Adipocyte (in vitro differentiated cells): ENCODE results near the gene ABCB8.
A peak's percentile ranks its signal among the peaks of the same experiment; 100 is the strongest.

ENCODE experiments used
- DNase-seq: peaks from one replicate; pipeline ENCODE4 v3.0.0-alpha.2; 2015; ENCODE audit warnings: low read depth
- H3K27me3 ChIP-seq: replicated peaks from 2 replicates; pipeline ENCODE4 v1.7.0; 2013; ENCODE audit warnings: mild to moderate bottlenecking, low read length, moderate library complexity; ENCODE audit not compliant: control insufficient read depth, insufficient read depth
- H3K36me3 ChIP-seq: 2 replicates; pipeline ENCODE4 v1.7.0; 2013; ENCODE audit warnings: low read length, mild to moderate bottlenecking, moderate library complexity; ENCODE audit not compliant: control insufficient read depth, insufficient read depth, severe bottlenecking
- H3K4me1 ChIP-seq: 2 replicates; pipeline ENCODE4 v1.7.0; 2013; ENCODE audit warnings: mild to moderate bottlenecking, low read length, moderate library complexity; ENCODE audit not compliant: control insufficient read depth, insufficient read depth
- H3K4me3 ChIP-seq: 2 replicates; pipeline ENCODE4 v1.7.0; 2013; ENCODE audit warnings: mild to moderate bottlenecking, low read length, moderate library complexity
- H3K9ac ChIP-seq: 2 replicates; pipeline ENCODE4 v1.7.0; 2013; ENCODE audit warnings: mild to moderate bottlenecking, low read length, moderate library complexity
- H3K9me3 ChIP-seq: 2 replicates; pipeline ENCODE4 v1.7.0; 2013; ENCODE audit warnings: mild to moderate bottlenecking, low read length, moderate library complexity; ENCODE audit not compliant: control insufficient read depth

Gene ABCB8

GRCh38 chr7:151028131-151028947 lies at the start of gene ABCB8:
Gene ABCB8 (plus strand): TSS chr7:151028450. CDS start chr7:151028516, 66 bp downstream.
- peak; percentile 99 for DNase-seq
- Histone ChIP-seq H3K9me3 (no peaks in the 10 kb centered on the region), H3K27me3 (peaks cover 12% of the 10 kb centered on the region), H3K9ac (peak within 1 kb of the TSS; percentile 89), H3K36me3 (no peaks in the 10 kb centered on the region), H3K4me3 (peak within 1 kb of the TSS; percentile 91), H3K4me1 (peaks cover 10% of the 10 kb centered on the region)

DNA sequence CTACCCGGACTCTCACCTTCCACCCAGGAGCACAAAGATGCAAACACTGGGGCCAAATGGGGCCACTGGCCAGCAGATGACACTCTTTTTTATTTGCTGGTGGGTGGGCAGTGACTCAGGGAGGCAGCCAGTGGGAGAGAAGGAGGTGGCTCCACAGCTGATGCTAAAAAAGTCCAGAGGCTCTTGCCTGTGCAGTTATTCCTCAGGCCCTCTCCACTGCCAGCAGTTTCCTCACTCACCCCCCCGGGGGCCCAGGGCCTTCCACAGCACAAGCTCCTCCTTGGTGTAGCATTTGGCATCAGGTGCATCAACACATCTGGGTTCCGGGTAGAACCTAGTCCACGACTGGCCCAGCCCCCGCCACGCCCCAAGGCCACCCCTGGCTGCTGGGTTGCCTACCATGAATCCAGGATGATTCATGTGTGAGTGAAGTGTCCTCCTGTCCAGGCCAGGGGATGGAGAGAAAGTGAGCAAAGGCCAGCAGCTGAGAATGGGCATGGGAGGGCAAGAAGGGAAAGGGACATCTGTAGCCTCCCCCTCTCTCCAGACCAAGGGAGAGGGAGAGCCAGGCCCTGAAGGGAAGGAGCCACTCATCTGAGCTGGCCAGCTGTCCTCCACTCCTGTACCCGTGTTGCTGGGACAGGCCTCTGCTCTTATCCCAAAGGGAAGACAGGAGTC lies 48.4 kb upstream of the ABCB8 start:
- Histone ChIP-seq H3K36me3 (no peaks in the 10 kb centered on the region), H3K9me3 (no peaks in the 10 kb centered on the region), H3K9ac (no peak overlapping the region), H3K27me3 (peaks cover 65% of the 10 kb centered on the region), H3K4me1 (peaks cover 3% of the 10 kb centered on the region), H3K4me3 (no peak overlapping the region)
- no peak for DNase-seq

- H3K27me3 ChIP-seq: peaks cover 57% of the 10 kb centered on the region
- DNase-seq: no peak
- no peak overlapping the region for H3K4me3 ChIP-seq
- H3K4me1 ChIP-seq: peaks cover 3% of the 10 kb centered on the region
- H3K9me3 ChIP-seq: no peaks in the 10 kb centered on the region
- H3K9ac ChIP-seq: no peak overlapping the region
- no peaks in the 10 kb centered on the region for H3K36me3 ChIP-seq
These were observed 47.6 kb upstream of the ABCB8 start for GRCh38 chr7:150980663-150981062.

DNA sequence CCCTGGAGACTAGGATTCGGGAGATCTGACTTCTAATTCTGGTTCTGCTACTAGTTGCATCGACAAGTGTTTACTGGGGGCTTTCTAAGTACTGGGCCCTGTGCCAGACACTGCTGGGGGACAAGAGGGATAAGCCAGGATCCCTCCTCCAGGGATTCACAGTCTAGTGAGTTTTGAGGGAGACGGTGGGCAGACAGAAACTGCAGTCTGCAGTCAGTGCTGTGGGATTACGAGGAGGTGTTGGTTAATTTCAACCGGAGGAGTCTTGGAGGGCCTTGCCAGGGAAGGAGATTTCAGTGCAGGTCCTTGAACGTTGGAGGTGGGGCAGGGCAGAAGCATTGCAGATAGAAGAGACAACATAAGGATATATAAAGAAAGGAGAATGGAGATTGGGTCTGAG lies 46.6 kb upstream of the ABCB8 start:
- Histone ChIP-seq H3K4me3 (no peak overlapping the region), H3K9me3 (no peaks in the 10 kb centered on the region), H3K36me3 (no peaks in the 10 kb centered on the region), H3K27me3 (peaks cover 52% of the 10 kb centered on the region), H3K4me1 (peaks cover 3% of the 10 kb centered on the region), H3K9ac (no peak overlapping the region)
- no peak for DNase-seq

- Histone ChIP-seq H3K27me3 (peaks cover 50% of the 10 kb centered on the region), H3K9ac (no peak overlapping the region), H3K4me3 (no peak overlapping the region), H3K9me3 (no peaks in the 10 kb centered on the region), H3K36me3 (no peaks in the 10 kb centered on the region), H3K4me1 (peaks cover 3% of the 10 kb centered on the region)
- no peak for DNase-seq
These were observed 45.9 kb upstream of the ABCB8 start for GRCh38 chr7:150982351-150982750.

DNA sequence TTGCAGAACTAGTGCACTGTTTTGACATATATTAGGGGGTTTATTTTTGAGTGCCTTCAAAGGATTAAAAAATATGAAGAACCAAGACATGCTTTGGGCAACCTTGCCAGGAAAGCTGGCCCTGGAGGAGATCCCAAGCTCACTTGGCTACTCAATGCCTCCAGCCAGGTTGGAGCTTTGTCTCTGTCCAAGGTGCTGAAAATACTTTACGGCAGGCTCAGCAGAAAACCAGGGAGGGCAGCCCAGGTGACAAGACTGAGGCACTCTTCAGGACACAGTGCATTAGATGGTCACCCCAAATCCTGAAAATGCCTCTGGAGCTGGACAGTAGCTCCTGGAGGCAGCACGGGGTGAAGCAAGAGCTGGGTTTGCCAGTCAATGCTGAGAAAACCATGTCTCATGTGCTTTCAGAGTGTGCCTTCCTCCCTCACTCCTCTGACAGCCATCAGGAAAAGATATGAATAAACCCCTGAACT lies 44.3 kb upstream of the ABCB8 start:
- Histone ChIP-seq H3K9ac (no peak overlapping the region), H3K9me3 (no peaks in the 10 kb centered on the region), H3K36me3 (no peaks in the 10 kb centered on the region), H3K4me3 (no peak overlapping the region), H3K4me1 (peaks cover 3% of the 10 kb centered on the region), H3K27me3 (peaks cover 63% of the 10 kb centered on the region)
- peak; percentile 67 for DNase-seq

DNA sequence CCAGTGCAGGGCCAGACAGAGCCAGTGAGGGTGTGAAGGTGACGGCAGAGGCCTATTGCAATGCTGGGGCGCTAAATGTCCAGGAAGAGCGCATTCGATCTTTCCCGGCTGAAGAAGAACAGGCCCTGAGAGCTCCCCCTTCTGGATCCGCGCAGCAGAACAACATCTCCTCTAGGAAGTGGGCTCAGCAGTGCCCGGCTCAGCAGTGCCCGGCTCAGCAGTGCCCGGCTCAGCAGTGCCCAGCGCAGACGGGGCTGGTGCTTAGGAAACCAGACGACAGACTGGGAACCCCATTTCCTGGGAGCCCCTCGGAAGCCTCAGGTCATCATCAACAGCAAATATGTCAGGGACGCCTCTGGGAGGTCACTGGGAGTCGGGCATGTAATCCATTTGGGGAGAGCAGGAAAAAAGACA lies 42.1 kb upstream of the ABCB8 start:
- H3K4me1 ChIP-seq: peaks cover 3% of the 10 kb centered on the region
- peaks cover 59% of the 10 kb centered on the region for H3K27me3 ChIP-seq
- H3K9me3 ChIP-seq: peaks cover 21% of the 10 kb centered on the region
- H3K4me3 ChIP-seq: no peak overlapping the region
- no peaks in the 10 kb centered on the region for H3K36me3 ChIP-seq
- peak; percentile 66 for DNase-seq
- H3K9ac ChIP-seq: no peak overlapping the region

- Histone ChIP-seq H3K4me1 (peaks cover 3% of the 10 kb centered on the region), H3K9me3 (peaks cover 23% of the 10 kb centered on the region), H3K9ac (no peak overlapping the region), H3K27me3 (peaks cover 55% of the 10 kb centered on the region), H3K36me3 (no peaks in the 10 kb centered on the region), H3K4me3 (no peak overlapping the region)
- no peak for DNase-seq
These were observed 41.7 kb upstream of the ABCB8 start for GRCh38 chr7:150986556-150986955.

DNA sequence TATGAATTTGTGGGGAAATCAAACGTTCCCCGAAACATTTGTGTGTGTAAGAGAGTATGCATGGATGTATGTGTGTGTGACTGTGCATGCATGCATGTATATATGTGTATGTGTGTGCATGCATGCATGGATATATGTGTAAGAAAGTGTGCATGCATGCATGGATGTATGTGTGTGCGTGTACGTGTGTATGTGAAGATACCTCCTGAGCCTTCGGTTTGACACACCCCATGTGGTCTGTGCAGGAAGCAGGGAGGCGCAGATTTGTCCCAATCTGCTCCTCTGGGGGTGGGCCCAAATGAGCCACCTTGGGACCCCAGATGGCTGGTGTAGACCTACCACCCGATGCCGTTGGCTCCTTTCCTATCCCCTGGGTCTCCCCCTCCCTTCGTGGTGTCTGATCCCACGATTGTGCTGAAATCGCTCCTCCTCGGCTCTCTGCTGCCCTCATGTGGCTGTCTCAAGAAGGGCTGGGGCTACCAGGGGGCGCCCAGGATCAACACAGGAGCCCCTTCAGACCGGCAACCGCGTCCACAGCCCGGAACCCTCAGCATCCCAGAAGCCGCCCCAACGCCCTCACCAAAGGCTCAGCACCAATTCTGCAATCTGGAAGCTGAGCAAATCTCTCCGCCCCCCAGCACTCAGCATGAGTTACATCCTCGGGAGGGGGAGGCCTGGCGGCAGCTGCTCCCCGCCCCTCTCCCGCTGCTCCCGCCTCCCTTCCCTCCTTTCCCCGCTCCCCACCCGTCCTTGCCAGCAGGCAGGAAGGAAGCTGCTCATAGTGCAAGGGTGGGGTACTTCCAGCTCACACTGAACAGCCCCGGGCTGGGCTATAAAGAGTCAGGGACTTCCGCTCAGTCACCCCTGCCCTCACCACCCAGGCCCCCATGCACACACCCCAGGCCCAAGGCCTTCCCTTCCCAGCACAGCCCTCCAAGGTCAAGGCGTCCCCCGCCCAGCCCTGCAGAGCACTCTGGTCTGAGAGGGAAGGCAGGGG lies 39.7 kb upstream of the ABCB8 start:
- Histone ChIP-seq H3K36me3 (no peaks in the 10 kb centered on the region), H3K4me3 (no peak overlapping the region)
- peak; percentile 60 for DNase-seq

GRCh38 chr7:150989456-150989855 lies 38.8 kb upstream of the ABCB8 start:
- H3K27me3 ChIP-seq: peaks cover 31% of the 10 kb centered on the region
- H3K9me3 ChIP-seq: peaks cover 23% of the 10 kb centered on the region
- H3K9ac ChIP-seq: no peak overlapping the region
- H3K36me3 ChIP-seq: no peaks in the 10 kb centered on the region
- no peaks in the 10 kb centered on the region for H3K4me1 ChIP-seq
- DNase-seq: no peak
- no peak overlapping the region for H3K4me3 ChIP-seq

More for the DNA sequence above, 39.7 kb upstream of the ABCB8 start:
- Histone ChIP-seq H3K4me1 (no peaks in the 10 kb centered on the region), H3K27me3 (peaks cover 38% of the 10 kb centered on the region), H3K9me3 (peaks cover 23% of the 10 kb centered on the region), H3K9ac (no peak overlapping the region)
